NCI-H1436 (cell line): ENCODE data around the gene SAP30L.

Source experiments
- DNase-seq: peaks from one replicate; lab custom pipeline; 2025; lab: John Stamatoyannopoulos, UW

The SAP30L gene

GRCh38 chr5:154445422-154446194 lies at the start of gene SAP30L:
TSS of gene SAP30L (plus strand) at chr5:154445997. CDS start at chr5:154446605, 608 bp downstream.
- peak; percentile 90 for DNase-seq

DNA sequence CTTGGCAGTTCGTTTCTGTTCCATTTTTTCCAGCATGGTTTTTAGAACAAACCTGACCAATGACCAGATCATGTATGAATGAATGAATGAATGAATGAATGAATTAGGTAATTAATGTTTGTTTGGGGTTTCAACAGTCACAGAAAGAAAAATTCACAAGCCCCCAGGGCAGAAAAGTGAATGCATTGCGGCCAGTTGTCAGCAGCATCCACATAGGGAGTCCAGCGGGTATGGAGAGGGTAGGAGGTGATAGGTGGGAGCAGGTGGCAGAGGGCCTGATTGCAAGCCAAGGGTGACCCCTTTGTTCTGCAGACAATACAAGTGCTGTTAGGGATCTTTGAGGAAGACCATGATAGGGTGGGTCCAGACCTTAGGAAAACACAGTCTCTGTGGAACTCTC lies 49.7 kb upstream of the SAP30L start:
- no peak for DNase-seq

DNA sequence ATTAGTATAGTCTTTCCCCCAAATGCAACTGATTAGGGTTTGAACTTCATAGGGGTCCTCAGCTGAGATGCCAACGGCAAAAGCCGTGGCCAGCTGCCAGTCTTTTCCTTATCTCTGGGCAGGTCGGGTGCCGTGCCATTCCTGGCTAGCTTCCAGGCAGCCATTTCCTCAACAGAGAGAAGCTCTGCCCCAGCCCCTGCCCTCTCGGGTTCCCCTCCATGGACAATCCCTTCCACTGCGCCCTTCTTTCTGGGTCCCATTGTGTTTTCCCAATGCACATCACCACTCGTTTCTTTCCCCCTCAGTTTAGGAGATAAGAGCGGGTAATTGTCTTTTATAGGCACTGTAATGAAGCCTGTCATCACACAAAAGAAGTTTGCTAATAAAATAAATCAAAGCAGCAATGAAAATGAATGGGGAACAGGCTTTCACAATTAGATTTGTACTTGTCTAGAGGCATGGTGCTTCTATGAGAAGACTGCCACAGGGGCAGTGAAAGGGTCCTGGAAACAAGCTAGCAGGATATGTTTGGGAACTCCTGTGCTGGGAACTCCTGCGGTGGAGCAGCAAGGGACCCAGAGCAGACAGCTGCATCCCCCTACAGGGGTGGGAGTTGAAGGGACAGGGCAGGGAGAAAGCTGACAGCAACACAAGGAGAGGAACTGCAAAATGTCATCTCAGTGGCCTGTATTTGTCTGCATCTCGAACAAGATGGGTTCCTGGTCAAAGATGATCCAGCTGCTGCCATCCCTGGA lies 48.0 kb upstream of the SAP30L start:
- peak; percentile 57 for DNase-seq

DNA sequence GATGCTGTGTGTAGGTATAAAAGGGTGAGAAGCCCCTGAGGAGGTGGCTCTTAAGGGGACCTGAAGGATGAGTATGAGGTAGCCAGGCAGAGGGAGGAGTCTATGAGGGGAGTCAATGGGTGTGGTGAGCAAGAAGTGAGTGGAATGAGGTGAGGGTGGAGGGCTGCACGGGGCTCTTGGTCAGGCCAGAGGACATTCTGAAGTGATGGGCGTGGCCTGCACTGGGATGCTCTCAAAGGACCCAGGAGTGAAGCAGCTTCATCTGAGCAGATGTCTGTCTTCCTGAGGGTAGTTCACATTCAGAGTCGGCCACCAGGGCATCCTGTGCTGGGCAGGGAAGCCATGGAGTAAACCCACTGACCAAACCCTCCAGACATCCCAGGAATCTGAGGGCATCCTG lies 45.1 kb upstream of the SAP30L start:
- no peak for DNase-seq

DNA sequence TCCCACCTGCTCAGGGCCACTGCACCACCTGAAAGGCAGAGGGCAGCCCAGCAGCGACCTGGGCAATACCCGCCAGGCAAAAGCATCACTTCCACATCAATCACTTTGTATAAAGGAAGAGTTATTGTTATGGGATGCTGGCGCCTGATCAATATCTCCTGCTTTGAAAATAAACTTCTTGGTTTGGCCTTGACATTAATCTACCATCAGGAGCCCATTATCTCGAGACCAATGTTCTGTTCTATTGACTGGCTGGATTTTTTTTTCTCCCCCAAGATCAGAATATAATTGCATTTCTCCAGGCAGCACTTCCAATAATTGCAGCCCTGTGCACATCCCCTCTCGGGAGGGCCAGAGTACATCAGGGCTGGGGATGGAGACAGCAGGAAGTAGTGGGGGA lies 44.4 kb upstream of the SAP30L start:
- no peak for DNase-seq

DNA sequence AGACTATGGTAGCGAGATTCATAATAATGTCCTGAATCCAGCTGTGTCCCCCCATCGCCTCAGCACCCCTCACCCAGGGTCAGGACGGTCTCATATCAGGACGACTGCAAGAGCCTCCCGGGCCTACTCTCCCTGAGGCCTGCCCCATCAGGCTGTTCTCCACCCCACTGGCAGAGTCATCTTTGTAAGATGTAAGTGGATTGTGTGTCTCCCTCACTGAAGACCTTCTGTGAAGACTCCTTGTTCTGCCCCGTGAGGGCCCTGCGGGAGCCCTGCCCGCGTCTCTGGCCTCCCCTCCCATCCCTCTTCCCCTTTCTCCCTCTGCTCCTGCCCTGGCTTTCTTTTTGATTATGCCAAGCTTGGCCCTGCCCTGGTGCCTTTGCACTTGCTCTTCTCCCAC lies 43.9 kb upstream of the SAP30L start:
- no peak for DNase-seq

DNA sequence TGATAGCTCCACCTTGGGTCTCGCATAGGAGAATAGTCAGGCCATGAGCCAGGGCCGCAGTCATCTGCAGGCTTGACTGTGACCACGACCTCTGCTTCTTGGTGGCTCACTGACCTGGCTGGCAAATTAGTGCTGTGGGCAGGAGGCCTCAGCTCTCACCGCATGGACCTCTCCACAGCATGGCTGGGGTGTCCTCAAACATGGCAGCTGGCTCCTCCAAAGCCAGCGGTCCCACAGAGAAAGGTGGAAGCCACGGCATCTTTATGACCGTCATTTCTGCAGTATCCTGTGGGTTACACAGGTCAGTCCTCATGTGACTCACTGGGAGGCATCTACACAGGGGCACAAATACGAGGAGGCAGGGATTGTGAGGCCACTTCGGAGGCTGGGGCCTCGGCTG lies 43.2 kb upstream of the SAP30L start:
- no peak for DNase-seq

- no peak for DNase-seq
Observed at GRCh38 chr5:154403234-154403633, 42.6 kb upstream of the SAP30L start.

DNA sequence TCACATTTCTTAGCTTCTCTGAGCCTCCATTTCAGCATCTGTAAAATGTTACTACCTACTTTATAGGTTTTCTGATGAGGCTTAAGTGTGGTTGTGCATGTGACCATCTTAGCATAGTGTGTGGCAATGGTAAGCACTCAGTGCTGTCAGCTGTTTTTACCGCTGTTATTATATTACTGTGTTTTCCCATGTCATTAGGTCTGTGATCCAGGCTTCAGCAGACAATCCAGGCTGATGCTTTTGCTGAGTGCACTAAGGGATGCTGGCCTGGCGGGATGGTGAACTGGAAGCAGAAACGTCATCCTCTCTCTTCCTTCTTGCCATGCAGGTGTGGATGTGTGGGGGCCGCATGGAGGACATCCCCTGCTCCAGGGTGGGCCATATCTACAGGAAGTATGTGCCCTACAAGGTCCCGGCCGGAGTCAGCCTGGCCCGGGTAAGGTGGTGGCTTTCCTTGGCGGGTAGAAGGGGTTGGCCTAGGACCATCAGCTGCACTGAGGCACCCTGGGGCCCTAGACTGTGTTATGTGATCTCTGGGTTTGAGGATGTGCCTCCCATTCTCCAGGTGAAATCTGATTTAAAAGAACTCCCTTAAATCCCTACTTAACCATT lies 41.9 kb upstream of the SAP30L start:
- no peak for DNase-seq

GRCh38 chr5:154405078-154405792 lies 40.6 kb upstream of the SAP30L start:
- DNase-seq, result peak; percentile 81

- no peak for DNase-seq
Observed at GRCh38 chr5:154406231-154406630, 39.6 kb upstream of the SAP30L start.

DNA sequence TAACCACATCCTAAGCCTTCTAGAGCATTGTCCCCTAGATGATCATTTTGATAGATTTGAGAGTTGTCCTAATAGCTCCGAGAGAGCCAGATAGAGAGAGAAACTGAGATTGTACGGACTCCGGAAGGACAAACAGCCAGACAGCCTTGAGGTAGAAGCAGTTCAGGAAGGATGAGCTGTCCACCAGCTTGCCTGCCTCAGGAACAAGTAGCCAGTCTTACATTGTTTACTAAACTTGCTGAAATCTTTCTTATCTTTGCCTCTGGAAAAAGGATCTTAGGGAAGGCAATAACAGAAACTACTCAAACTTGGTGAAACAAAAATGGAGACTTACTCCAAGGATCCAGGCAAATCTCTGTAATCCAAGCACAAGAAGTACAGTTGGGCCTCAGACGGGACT lies 39.0 kb upstream of the SAP30L start:
- no peak for DNase-seq

GRCh38 chr5:154408811-154409210 lies 37.0 kb upstream of the SAP30L start:
- no peak for DNase-seq

DNA sequence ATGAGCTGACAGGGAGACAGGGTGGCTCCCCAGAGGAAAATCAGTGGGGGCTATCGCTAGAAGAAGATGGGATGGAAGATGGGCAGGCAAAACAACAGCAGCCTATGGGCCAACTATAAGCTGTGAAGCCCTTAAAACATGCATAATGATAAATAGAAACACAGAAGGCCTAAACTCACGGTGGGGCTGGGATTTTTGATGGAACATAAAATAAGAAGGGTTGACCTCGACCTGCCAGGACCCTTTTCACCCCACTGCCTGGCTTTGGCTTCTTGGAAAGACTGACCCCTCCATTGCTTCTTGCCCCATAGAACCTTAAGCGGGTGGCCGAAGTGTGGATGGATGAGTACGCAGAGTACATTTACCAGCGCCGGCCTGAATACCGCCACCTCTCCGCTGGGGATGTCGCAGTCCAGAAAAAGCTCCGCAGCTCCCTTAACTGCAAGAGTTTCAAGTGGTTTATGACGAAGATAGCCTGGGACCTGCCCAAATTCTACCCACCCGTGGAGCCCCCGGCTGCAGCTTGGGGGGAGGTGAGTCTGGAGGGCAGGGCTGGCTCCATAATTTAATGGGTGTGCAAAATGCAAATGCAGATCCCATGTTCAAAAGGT lies 36.5 kb upstream of the SAP30L start:
- no peak for DNase-seq

DNA sequence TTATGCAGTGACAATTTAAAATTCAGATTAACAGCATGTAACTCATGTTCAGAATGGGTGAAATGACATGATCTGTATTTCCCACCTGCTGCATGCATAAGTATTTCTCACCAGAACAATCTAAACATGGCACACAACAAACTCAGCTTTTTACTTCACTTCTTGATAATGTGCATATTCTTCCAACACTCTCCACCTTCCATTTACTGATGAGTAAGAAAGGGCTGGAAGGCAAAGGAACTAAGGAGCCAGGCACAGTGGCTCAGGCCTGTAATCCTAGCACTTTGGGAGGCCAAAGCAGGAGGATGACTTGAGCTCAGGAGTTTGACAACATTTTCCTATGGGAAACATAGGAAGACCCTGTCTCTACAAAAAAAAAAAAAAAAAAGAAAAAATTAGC lies 35.8 kb upstream of the SAP30L start:
- no peak for DNase-seq

DNA sequence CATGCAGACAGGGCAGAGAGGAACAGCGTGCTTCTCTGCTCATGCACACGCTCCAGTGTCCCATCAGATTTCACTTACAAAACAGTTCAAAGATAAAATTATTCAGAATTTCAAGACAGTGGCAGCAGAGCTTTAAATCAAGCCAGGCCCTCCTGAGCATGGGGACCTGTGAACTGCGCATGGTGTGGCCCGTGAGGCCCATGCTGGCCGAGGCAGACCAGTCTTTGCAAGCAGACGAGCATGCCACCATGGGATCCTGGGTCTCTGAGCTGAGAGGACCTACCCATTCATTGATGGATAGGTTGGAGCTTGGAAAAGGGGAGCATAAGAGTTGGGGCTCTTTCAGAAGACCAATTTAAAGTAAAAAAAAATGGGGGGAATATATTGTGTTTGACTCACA lies 35.0 kb upstream of the SAP30L start:
- no peak for DNase-seq

- no peak for DNase-seq
Observed at GRCh38 chr5:154411338-154411737, 34.5 kb upstream of the SAP30L start.

GRCh38 chr5:154412316-154412715 lies 33.5 kb upstream of the SAP30L start:
- no peak for DNase-seq

GRCh38 chr5:154412925-154413324 lies 32.9 kb upstream of the SAP30L start:
- DNase-seq, result no peak

GRCh38 chr5:154415114-154415513 lies 30.7 kb upstream of the SAP30L start:
- no peak for DNase-seq

DNA sequence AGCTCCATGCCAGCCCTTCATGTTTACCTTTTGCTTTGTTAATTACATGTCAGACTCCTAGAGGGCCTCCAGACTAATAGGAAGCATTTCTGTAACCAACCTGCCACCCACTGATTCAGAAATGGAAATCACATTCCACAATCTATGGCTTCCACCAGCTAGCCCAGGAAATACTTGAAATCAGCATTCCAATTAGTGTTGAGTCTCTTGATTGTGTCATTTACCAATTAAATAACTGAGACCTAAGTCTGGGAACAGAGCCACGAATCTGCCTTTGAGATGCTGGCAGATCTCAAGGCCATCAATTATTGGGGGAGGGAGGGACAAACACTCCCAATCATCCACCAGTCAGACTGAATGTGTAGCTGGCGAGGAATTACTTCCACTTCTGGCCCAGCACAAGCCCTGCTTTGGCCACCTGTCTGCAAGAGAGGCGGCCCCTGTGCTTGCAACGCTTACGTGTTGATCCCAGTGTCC lies 27.4 kb upstream of the SAP30L start:
- DNase-seq, result no peak

DNA sequence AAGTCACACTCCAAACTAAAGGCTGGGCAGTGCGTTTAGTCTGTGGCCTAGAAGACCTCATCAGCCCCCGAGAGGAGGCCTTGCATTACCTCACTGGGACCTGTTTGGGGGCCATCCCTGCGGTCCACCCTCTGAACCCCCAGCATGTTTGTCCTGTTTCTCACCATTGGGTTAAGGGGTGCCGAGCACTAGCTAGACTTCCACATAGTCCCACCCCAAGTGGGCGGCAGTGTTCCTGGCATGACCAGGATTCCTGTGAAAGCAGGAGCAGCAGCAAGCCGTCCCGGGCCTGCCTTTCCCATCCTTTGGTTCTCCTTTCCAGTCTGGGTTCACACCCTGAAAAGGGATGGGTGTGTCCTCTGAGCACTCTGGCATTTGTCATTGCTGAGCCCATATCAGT lies 26.6 kb upstream of the SAP30L start:
- DNase-seq, result no peak
